GM12864 (cell line): ENCODE results near the gene SULT4A1.

ENCODE experiments used
- DNase-seq: peaks from one replicate; pipeline ENCODE4 v3.0.0-alpha.2; 2011; ENCODE audit warnings: low read depth
- H3K4me3 ChIP-seq: 2 replicates; pipeline ENCODE4 v1.5.1; 2011; ENCODE audit warnings: mild to moderate bottlenecking, low read depth, low read length, control low read depth
- TF ChIP-seq, protein P1 (sequence below): IDR thresholded peaks from 2 replicates; pipeline ENCODE4 v1.5.1; 2011; ENCODE audit warnings: low read depth, mild to moderate bottlenecking, moderate library complexity, low read length, control low read depth, inconsistent platforms; ENCODE audit errors: missing control alignments

The SULT4A1 gene

DNA sequence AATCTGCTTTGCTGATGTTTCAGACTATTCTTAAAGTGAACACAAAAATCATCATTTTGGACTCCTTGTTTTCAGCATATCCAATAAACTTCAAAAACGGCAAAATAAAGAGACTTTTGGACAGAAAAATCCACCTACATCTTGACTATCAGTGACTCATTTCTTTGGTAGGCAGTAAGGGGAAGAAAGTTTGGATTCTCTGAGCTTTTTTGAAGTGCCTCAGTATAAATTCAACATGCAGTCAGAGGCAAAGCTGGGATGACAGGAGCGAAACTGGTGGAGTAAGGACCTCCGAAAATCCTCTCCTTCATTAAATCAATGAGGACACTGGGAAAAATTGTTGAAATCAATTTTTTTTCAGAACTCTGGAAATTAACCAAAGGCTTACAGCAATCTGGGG, 79.9 kb downstream of the SULT4A1 start:
- TF ChIP-seq, protein P1, sequence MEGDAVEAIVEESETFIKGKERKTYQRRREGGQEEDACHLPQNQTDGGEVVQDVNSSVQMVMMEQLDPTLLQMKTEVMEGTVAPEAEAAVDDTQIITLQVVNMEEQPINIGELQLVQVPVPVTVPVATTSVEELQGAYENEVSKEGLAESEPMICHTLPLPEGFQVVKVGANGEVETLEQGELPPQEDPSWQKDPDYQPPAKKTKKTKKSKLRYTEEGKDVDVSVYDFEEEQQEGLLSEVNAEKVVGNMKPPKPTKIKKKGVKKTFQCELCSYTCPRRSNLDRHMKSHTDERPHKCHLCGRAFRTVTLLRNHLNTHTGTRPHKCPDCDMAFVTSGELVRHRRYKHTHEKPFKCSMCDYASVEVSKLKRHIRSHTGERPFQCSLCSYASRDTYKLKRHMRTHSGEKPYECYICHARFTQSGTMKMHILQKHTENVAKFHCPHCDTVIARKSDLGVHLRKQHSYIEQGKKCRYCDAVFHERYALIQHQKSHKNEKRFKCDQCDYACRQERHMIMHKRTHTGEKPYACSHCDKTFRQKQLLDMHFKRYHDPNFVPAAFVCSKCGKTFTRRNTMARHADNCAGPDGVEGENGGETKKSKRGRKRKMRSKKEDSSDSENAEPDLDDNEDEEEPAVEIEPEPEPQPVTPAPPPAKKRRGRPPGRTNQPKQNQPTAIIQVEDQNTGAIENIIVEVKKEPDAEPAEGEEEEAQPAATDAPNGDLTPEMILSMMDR = no peak
- no peak for DNase-seq
- H3K4me3 ChIP-seq = no peak overlapping the region

DNA sequence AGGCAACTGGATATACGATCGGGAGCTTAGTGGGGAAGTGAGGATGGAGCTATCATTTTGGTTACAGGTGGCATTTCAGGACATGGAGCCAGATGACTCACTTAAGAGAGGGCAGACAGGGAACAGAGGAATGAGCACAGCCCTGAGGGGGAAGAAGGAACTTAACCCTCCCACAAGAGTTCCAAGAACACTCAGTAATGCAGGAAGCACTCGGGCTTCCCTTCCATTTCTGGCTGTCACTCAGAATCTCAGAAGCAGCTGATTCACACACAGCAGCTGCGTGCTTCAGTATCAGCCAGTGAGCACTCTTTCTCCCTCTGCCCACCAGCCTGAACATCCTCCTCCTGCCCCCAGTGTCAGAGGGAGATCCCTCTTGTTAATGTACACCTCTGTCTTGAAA, 85.0 kb downstream of the SULT4A1 start:
- TF ChIP-seq, protein P1 = no peak
- no peak for DNase-seq
- no peak overlapping the region for H3K4me3 ChIP-seq

DNA sequence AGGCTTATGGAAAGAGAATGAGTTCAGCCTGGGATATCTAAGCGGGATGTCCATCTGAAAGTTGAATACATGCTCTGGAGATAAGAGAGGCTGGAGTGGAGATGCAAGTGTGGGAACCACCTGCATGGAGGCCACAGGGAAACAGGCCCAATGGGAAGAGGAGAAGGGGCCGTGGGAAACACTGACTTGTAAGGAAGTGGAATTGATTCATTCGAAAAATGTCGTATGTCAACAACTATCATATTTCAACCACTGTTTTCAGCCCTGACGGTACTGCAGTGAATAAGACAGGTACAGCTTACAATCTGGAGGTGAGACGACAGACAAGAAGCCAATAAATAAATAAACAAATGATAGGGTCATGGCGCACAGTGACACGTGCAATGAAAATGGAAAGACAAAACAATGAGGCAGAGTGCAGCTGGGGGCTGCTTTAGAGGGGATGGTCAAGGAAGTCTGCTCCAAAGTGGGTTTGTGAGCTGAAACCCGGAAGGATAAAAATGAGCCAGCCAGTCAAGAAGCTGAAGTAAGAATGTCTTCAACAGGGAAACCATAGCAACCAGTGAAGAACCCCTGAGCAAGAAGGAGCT, 86.1 kb downstream of the SULT4A1 start:
- H3K4me3 ChIP-seq = no peak overlapping the region
- TF ChIP-seq, protein P1 = no peak
- DNase-seq = no peak
